Fibroblast of mammary gland (primary cell): Measurements from ENCODE around the gene ZDHHC4.

Experiments used
- DNase-seq: peaks from one replicate; pipeline ENCODE4 v3.0.0-alpha.2; 2010; ENCODE audit warnings: low read depth
- H3K4me3 ChIP-seq: 2 replicates; pipeline ENCODE4 v1.5.1; 2011; ENCODE audit warnings: low read depth, mild to moderate bottlenecking, low read length, moderate library complexity; ENCODE audit not compliant: control insufficient read depth
- CTCF ChIP-seq: conservative IDR thresholded peaks from 2 replicates; pipeline ENCODE4 v1.5.1; 2011; ENCODE audit warnings: low read depth, low read length, inconsistent platforms; ENCODE audit not compliant: control insufficient read depth, insufficient read depth

Gene ZDHHC4

GRCh38 chr7:6616854-6617643 is 39.8 kb downstream of the ZDHHC4 start:
- H3K4me3 ChIP-seq: no peak overlapping the region
- no peak for TF ChIP-seq CTCF
- DNase-seq: no peak

- TF ChIP-seq CTCF: no peak
- DNase-seq: peak; percentile 34
- no peak overlapping the region for H3K4me3 ChIP-seq
These were observed 41.4 kb downstream of the ZDHHC4 start for GRCh38 chr7:6618621-6619020.

GRCh38 chr7:6619961-6620360 is 42.7 kb downstream of the ZDHHC4 start:
- no peak for DNase-seq
- TF ChIP-seq CTCF: no peak
- no peak overlapping the region for H3K4me3 ChIP-seq

GRCh38 chr7:6621195-6622133 is 44.2 kb downstream of the ZDHHC4 start:
- no peak for DNase-seq
- no peak overlapping the region for H3K4me3 ChIP-seq
- no peak for TF ChIP-seq CTCF

- no peak for TF ChIP-seq CTCF
These were observed 45.0 kb downstream of the ZDHHC4 start for GRCh38 chr7:6622134-6622710.

GRCh38 chr7:6623589-6624245 is 46.5 kb downstream of the ZDHHC4 start:
- DNase-seq: no peak
- TF ChIP-seq CTCF: no peak
- no peak overlapping the region for H3K4me3 ChIP-seq

More at GRCh38 chr7:6622134-6622710, 45.0 kb downstream of the ZDHHC4 start:
- DNase-seq: no peak
- no peak overlapping the region for H3K4me3 ChIP-seq
